Fibroblast of lung (primary cell): ENCODE results near the gene XIRP2. TPM values are rescaled to one million over a fixed set of nuclear protein-coding genes. Genes with fewer than 3 reads are reported as not detected.

Experiments
- DNase-seq, 2 donors: peaks; one replicate each; pipeline versions ENCODE4 v3.0.0 to v3.0.0-alpha.2; 2010; ENCODE audit warnings: low read depth in 2 of 2
- H2AFZ ChIP-seq: 2 replicates; pipeline ENCODE4 v1.5.1; 2012; ENCODE audit warnings: low read length, control low read depth, inconsistent platforms
- H3K27ac ChIP-seq: 2 replicates; pipeline ENCODE4 v1.5.1; 2011; ENCODE audit warnings: low read length, control low read depth; ENCODE audit not compliant: insufficient read depth
- H3K27me3 ChIP-seq: 2 replicates; pipeline ENCODE4 v1.5.1; 2011; ENCODE audit warnings: mild to moderate bottlenecking, low read length; ENCODE audit not compliant: control insufficient read depth, insufficient read depth
- H3K36me3 ChIP-seq: 2 replicates; pipeline ENCODE4 v1.5.1; 2011; ENCODE audit warnings: low read length; ENCODE audit not compliant: control insufficient read depth, insufficient read depth
- H3K4me1 ChIP-seq: 2 replicates; pipeline ENCODE4 v1.5.1; 2011; ENCODE audit warnings: low read length; ENCODE audit not compliant: control insufficient read depth, insufficient read depth; ENCODE audit errors: extremely low read depth
- H3K4me2 ChIP-seq: 2 replicates; pipeline ENCODE4 v1.5.1; 2011; ENCODE audit warnings: low read length, control low read depth; ENCODE audit not compliant: insufficient read depth; ENCODE audit errors: extremely low read depth
- H3K4me3 ChIP-seq, 4 experiments: fragments of 200-600 bp in 1 of 4; sonication (generic) in 1 of 4; replicated peaks in 1 of 4; 2 replicates each; pipeline ENCODE4 v1.5.1; 2011 to 2016; ENCODE audit warnings: low read length in 4 of 4, low read depth in 3 of 4, mild to moderate bottlenecking in 3 of 4, control low read depth in 2 of 4, inconsistent platforms in 1 of 4, mixed read lengths in 1 of 4; ENCODE audit not compliant: insufficient read depth in 1 of 4; ENCODE audit errors: control extremely low read depth in 1 of 4
- H3K79me2 ChIP-seq: 2 replicates; pipeline ENCODE4 v1.5.1; 2012; ENCODE audit warnings: mild to moderate bottlenecking, low read length, inconsistent platforms; ENCODE audit not compliant: control insufficient read depth, insufficient read depth
- H3K9ac ChIP-seq: 2 replicates; pipeline ENCODE4 v1.5.1; 2011; ENCODE audit warnings: mild to moderate bottlenecking, low read length, control low read depth; ENCODE audit not compliant: insufficient read depth
- H3K9me3 ChIP-seq: 2 replicates; pipeline ENCODE4 v1.5.1; 2012; ENCODE audit warnings: low read depth, low read length; ENCODE audit not compliant: control insufficient read depth, insufficient read depth
- H4K20me1 ChIP-seq: 2 replicates; pipeline ENCODE4 v1.5.1; 2011; ENCODE audit warnings: low read length; ENCODE audit not compliant: control insufficient read depth, insufficient read depth; ENCODE audit errors: extremely low read depth
- EZH2 ChIP-seq: IDR thresholded peaks from 2 replicates; pipeline ENCODE4 v1.5.1; 2012; ENCODE audit warnings: low read length, control low read depth, mild to moderate bottlenecking; ENCODE audit errors: missing control alignments
- polyA plus RNA-seq, 2 donors: library from polyadenylated mRNA; depleted of rRNA in 1 of 2; stranded (reverse) in 1 of 2; unstranded in 1 of 2; fragments of >200 nt; gene quantifications; 2 replicates each; pipeline ENCODE4 v1.2.1, GENCODE V29; 2011 to 2012; ENCODE audit warnings: missing spikeins in 1 of 2
- total RNA-seq: library from RNA; depleted of rRNA; stranded (reverse); fragments of >200 nt; gene quantifications from 2 replicates; pipeline ENCODE4 v1.2.1, GENCODE V29; 2014
- TF ChIP-seq, protein P1 (sequence below), 2 donors: IDR thresholded peaks in 1 of 2; conservative IDR thresholded peaks in 1 of 2; 1 replicate in 1 of 2; 2 replicates in 1 of 2; pipeline ENCODE4 v1.5.1; 2011 to 2012; ENCODE audit warnings: low read length in 2 of 2, control low read depth in 1 of 2, inconsistent platforms in 1 of 2, low read depth in 1 of 2, mild to moderate bottlenecking in 1 of 2

XIRP2 gene
- total and polyA plus RNA-seq, 2 donors (not counting 1 experiment from before 2014, with no cell fraction given): 1.1 to 2.0 TPM

GRCh38 chr2:167183931-167184330 lies 295.7 kb downstream of the XIRP2 start:
- Histone ChIP-seq H3K4me3 (no peak overlapping the region), H3K4me2 (no peak overlapping the region), H3K27ac (no peak overlapping the region), H3K9me3 (no peaks in the 10 kb centered on the region), H2AFZ (peak overlapping the region; percentile 12), H3K4me1 (peaks cover 3% of the 10 kb centered on the region), H3K36me3 (no peaks in the 10 kb centered on the region), H3K9ac (no peak overlapping the region), H4K20me1 (no peaks in the 10 kb centered on the region), H3K79me2 (no peaks in the 10 kb centered on the region), H3K27me3 (no peaks in the 10 kb centered on the region)
- TF ChIP-seq, protein P1, sequence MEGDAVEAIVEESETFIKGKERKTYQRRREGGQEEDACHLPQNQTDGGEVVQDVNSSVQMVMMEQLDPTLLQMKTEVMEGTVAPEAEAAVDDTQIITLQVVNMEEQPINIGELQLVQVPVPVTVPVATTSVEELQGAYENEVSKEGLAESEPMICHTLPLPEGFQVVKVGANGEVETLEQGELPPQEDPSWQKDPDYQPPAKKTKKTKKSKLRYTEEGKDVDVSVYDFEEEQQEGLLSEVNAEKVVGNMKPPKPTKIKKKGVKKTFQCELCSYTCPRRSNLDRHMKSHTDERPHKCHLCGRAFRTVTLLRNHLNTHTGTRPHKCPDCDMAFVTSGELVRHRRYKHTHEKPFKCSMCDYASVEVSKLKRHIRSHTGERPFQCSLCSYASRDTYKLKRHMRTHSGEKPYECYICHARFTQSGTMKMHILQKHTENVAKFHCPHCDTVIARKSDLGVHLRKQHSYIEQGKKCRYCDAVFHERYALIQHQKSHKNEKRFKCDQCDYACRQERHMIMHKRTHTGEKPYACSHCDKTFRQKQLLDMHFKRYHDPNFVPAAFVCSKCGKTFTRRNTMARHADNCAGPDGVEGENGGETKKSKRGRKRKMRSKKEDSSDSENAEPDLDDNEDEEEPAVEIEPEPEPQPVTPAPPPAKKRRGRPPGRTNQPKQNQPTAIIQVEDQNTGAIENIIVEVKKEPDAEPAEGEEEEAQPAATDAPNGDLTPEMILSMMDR (conservative IDR thresholded peaks at IDR 0.05 in 1 of 2, IDR thresholded peaks at IDR 0.05 in 1 of 2; ENCODE audit: low read depth in 1 of 2, low read length in 2 of 2): no peak
- no peak for TF ChIP-seq EZH2
- DNase-seq: no peak

GRCh38 chr2:167186465-167186864 lies 298.2 kb downstream of the XIRP2 start:
- H3K4me2 ChIP-seq: no peak overlapping the region
- no peaks in the 10 kb centered on the region for H3K4me1 ChIP-seq
- DNase-seq: no peak
- TF ChIP-seq, protein P1 (conservative IDR thresholded peaks at IDR 0.05 in 1 of 2, IDR thresholded peaks at IDR 0.05 in 1 of 2; ENCODE audit: low read depth in 1 of 2, low read length in 2 of 2): no peak
- TF ChIP-seq EZH2: no peak
- no peak overlapping the region for H3K9ac ChIP-seq
- H3K79me2 ChIP-seq: no peaks in the 10 kb centered on the region
- H3K27ac ChIP-seq: no peak overlapping the region
- H3K9me3 ChIP-seq: no peaks in the 10 kb centered on the region
- H3K36me3 ChIP-seq: no peaks in the 10 kb centered on the region
- no peak overlapping the region for H3K4me3 ChIP-seq
- no peaks in the 10 kb centered on the region for H3K27me3 ChIP-seq
- H2AFZ ChIP-seq: no peak overlapping the region
- H4K20me1 ChIP-seq: no peaks in the 10 kb centered on the region

DNA sequence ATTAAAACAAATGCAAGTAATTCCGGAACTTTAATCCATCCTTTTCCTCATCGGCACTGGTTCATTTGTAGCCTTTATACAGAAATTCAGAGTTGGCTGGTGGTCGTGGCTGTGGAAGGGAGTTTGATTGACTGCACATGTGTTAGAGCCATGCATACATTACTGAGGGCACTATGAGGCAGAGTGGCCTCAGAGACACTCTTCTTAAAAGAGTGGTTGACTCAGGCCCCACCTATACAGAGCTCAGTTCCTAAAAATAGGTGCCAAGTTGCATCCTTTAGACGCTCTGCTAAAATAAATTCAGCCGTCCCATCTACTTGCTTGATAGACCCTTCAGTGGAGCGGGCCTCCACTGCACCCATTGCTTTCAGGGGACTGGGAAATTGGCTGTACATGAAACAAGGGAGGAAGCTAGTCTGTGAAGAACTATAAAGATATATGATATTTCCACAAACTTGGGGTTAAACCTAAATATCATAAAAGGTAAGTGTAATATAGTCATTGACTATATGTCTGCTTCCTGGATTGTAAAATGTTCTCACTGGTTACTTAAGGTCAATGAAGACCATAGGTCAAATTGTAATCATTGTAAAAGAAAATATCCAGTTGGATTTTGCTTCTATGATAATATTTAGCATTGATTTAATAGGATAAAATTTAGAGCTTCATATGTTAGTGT lies 298.9 kb downstream of the XIRP2 start:
- H4K20me1 ChIP-seq: no peaks in the 10 kb centered on the region
- H3K4me1 ChIP-seq: no peaks in the 10 kb centered on the region
- no peak overlapping the region for H3K27ac ChIP-seq
- no peaks in the 10 kb centered on the region for H3K27me3 ChIP-seq
- TF ChIP-seq EZH2: no peak
- TF ChIP-seq, protein P1 (conservative IDR thresholded peaks at IDR 0.05 in 1 of 2, IDR thresholded peaks at IDR 0.05 in 1 of 2; ENCODE audit: low read depth in 1 of 2, low read length in 2 of 2): no peak
- DNase-seq: no peak
- H3K9me3 ChIP-seq: no peaks in the 10 kb centered on the region
- no peaks in the 10 kb centered on the region for H3K79me2 ChIP-seq
- H3K4me2 ChIP-seq: no peak overlapping the region
- no peak overlapping the region for H3K4me3 ChIP-seq
- H3K36me3 ChIP-seq: no peaks in the 10 kb centered on the region
- H3K9ac ChIP-seq: no peak overlapping the region
- H2AFZ ChIP-seq: no peak overlapping the region
